Tibial nerve (tissue), 3 donors: ENCODE data around the gene COL25A1.

Source experiments
- POLR2A ChIP-seq, 2 donors: fragments of 450-650 bp; IDR thresholded peaks; one replicate each; pipeline ENCODE4 v1.6.1; 2017; ENCODE audit warnings: antibody characterized with exemption in 2 of 2, mild to moderate bottlenecking in 2 of 2, moderate library complexity in 2 of 2
- TF ChIP-seq, protein P1 (sequence below), 5 experiments: fragments of 200-600 bp in 3 of 5; fragments of 450-650 bp in 2 of 5; sonication (generic) in 3 of 5; IDR thresholded peaks; one replicate each; pipeline ENCODE4 v1.5.1; 2016 to 2019; ENCODE audit warnings: antibody characterized with exemption in 5 of 5, mild to moderate bottlenecking in 3 of 5, moderate library complexity in 2 of 5

DNA sequence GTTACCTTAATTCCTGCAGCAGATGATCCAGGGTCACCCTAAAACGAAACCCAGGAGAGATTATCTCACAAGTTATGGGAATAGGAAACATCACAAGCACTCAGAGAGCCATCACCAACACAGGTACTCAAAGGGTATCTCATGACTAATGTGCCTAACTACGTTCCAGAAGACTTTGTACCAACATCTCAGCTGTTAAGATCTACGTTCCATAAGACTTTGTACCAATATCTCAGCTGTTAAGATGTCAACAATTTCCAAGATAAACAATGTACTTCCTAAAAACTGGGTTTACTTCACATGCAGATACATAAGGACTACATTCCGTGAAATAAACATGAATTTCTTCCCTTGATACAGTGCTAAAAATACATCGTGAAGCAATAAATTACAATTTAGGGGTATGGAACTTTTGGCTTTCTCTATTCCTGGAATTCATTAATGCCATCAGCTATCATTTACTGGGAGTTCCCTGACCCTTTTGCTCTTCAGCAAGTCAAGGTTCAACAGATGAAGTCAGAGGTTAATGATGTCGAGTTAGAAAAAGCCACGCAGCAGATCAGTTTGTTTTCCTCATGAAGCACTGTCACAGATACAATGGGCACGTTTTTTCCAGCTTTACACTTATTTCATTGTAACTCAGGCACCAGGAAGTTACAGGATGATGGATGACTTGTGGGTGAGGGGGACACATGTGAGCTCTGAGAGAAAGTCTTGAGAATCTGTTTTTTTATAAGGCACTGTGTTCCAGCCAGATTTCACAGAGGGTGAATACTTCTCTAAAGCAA lies 412.6 kb downstream of the COL25A1 start:
- TF ChIP-seq, protein P1, sequence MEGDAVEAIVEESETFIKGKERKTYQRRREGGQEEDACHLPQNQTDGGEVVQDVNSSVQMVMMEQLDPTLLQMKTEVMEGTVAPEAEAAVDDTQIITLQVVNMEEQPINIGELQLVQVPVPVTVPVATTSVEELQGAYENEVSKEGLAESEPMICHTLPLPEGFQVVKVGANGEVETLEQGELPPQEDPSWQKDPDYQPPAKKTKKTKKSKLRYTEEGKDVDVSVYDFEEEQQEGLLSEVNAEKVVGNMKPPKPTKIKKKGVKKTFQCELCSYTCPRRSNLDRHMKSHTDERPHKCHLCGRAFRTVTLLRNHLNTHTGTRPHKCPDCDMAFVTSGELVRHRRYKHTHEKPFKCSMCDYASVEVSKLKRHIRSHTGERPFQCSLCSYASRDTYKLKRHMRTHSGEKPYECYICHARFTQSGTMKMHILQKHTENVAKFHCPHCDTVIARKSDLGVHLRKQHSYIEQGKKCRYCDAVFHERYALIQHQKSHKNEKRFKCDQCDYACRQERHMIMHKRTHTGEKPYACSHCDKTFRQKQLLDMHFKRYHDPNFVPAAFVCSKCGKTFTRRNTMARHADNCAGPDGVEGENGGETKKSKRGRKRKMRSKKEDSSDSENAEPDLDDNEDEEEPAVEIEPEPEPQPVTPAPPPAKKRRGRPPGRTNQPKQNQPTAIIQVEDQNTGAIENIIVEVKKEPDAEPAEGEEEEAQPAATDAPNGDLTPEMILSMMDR (IDR thresholded peaks at IDR 0.05): no peak
- TF ChIP-seq POLR2A (IDR thresholded peaks at IDR 0.05): no peak
